Ishikawa (cell line): ENCODE measurements around the gene TMEM119.

Source experiments
- EP300 ChIP-seq: IDR thresholded peaks from 2 replicates; pipeline ENCODE4 v1.6.1; 2012; ENCODE audit warnings: borderline replicate concordance
- RAD21 ChIP-seq: IDR thresholded peaks from 2 replicates; pipeline ENCODE4 v1.6.1; 2012; ENCODE audit warnings: low read depth
- TAF1 ChIP-seq: IDR thresholded peaks from 2 replicates; pipeline ENCODE4 v1.6.1; 2012; ENCODE audit warnings: low read depth, mild to moderate bottlenecking
- TCF12 ChIP-seq: IDR thresholded peaks from 2 replicates; pipeline ENCODE4 v1.6.1; 2012; ENCODE audit warnings: low read depth
- YY1 ChIP-seq: IDR thresholded peaks from 2 replicates; pipeline ENCODE4 v1.6.1; 2012; ENCODE audit warnings: low read depth
- TF ChIP-seq, protein P1 (sequence below): IDR thresholded peaks from 2 replicates; pipeline ENCODE4 v1.6.1; 2012; ENCODE audit warnings: low read depth, mild to moderate bottlenecking
- TF ChIP-seq, protein P2 (sequence below): IDR thresholded peaks from 2 replicates; pipeline ENCODE4 v1.6.1; 2012

DNA sequence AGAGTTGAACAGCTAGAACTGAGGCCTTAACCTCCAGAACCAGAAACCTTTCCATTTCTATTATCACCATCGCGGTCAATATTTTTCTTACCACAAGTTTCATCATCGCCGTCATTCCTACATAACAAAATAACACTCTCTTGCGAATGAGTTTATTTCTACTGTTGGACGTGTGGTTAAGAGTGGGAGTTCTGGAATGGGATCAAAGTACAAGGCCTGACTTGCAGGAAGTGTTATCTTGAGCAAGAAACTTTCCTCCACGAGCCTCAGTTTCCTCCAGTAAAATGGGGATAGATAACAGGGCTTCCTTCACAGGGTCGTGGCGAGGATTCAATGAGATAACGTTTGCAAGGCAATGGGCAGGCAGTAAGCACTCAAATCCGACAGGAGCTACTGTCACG is 37.6 kb downstream of the TMEM119 start:
- TF ChIP-seq TAF1 = no peak
- no peak for TF ChIP-seq YY1
- TF ChIP-seq, protein P1, sequence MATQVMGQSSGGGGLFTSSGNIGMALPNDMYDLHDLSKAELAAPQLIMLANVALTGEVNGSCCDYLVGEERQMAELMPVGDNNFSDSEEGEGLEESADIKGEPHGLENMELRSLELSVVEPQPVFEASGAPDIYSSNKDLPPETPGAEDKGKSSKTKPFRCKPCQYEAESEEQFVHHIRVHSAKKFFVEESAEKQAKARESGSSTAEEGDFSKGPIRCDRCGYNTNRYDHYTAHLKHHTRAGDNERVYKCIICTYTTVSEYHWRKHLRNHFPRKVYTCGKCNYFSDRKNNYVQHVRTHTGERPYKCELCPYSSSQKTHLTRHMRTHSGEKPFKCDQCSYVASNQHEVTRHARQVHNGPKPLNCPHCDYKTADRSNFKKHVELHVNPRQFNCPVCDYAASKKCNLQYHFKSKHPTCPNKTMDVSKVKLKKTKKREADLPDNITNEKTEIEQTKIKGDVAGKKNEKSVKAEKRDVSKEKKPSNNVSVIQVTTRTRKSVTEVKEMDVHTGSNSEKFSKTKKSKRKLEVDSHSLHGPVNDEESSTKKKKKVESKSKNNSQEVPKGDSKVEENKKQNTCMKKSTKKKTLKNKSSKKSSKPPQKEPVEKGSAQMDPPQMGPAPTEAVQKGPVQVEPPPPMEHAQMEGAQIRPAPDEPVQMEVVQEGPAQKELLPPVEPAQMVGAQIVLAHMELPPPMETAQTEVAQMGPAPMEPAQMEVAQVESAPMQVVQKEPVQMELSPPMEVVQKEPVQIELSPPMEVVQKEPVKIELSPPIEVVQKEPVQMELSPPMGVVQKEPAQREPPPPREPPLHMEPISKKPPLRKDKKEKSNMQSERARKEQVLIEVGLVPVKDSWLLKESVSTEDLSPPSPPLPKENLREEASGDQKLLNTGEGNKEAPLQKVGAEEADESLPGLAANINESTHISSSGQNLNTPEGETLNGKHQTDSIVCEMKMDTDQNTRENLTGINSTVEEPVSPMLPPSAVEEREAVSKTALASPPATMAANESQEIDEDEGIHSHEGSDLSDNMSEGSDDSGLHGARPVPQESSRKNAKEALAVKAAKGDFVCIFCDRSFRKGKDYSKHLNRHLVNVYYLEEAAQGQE = no peak
- TF ChIP-seq, protein P2, sequence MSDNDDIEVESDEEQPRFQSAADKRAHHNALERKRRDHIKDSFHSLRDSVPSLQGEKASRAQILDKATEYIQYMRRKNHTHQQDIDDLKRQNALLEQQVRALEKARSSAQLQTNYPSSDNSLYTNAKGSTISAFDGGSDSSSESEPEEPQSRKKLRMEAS = no peak
- TF ChIP-seq TCF12 = no peak
- no peak for TF ChIP-seq RAD21
- TF ChIP-seq EP300 = no peak
